Measurements from ENCODE around the gene PTPRS.

PTPRS gene

DNA sequence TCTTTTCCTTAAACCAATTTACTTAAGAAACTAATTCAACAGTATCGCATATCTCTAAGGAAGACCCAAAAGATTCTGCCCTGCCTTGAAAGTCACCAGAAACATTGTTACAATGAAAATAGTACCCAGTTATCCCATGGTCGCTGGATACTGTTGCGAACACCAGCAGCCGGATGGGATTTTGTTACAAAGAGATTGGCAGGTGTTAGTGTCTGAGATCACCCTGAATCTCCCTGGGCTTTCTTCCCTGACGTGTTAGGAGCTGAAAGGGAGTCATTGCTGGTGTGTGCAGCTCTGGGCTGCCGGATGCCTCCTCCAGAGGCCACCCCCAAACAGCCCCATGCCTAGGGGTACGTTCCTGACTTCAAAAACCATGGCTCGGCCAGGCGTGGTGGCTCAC, 38.2 kb downstream of the PTPRS start:
- TF ChIP-seq, protein P1, sequence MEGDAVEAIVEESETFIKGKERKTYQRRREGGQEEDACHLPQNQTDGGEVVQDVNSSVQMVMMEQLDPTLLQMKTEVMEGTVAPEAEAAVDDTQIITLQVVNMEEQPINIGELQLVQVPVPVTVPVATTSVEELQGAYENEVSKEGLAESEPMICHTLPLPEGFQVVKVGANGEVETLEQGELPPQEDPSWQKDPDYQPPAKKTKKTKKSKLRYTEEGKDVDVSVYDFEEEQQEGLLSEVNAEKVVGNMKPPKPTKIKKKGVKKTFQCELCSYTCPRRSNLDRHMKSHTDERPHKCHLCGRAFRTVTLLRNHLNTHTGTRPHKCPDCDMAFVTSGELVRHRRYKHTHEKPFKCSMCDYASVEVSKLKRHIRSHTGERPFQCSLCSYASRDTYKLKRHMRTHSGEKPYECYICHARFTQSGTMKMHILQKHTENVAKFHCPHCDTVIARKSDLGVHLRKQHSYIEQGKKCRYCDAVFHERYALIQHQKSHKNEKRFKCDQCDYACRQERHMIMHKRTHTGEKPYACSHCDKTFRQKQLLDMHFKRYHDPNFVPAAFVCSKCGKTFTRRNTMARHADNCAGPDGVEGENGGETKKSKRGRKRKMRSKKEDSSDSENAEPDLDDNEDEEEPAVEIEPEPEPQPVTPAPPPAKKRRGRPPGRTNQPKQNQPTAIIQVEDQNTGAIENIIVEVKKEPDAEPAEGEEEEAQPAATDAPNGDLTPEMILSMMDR (IDR thresholded peaks at IDR 0.05), result no peak

DNA sequence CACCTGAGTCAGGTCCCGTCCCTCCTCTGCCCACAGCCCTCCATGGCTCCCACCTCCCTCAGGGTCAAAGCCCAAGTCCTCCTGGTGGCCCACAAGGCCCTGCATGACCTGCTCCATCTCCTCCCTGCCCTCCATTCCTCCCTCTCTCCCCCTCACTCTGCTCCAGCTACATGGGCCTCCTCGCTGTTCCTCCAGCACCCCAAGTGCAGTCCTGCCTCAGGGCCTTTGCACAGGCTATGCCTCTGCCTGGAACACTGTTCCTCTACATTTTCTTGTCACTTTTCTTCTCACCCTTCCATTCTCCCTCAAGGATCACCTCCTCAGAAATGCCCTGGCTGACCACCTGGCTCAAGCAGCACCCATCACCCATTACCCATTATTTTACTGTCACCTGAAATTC, 41.5 kb downstream of the PTPRS start:
- TF ChIP-seq, protein P1 (IDR thresholded peaks at IDR 0.05), result no peak

DNA sequence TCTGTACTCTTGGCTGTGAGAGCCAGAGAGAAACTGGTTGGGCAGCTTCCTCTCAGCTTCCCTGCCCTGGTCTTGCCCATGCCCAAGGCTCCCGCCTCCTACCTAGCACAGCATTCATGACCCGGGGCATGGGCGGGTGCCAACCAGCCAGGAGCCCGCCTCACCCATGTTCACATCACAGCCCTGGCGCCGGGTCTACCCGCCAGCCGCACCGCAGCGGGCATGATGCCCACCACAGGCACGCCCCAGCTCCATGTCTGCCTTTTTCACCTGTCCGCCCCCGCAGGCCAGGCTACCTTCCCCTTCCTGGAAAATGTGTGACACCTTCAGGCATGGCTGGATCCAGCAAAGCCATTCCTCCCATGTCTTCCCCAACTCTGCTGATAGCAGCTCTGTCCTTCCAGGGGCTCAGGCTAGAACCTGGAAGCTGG, 42.1 kb downstream of the PTPRS start:
- TF ChIP-seq, protein P1 (IDR thresholded peaks at IDR 0.05), result no peak

DNA sequence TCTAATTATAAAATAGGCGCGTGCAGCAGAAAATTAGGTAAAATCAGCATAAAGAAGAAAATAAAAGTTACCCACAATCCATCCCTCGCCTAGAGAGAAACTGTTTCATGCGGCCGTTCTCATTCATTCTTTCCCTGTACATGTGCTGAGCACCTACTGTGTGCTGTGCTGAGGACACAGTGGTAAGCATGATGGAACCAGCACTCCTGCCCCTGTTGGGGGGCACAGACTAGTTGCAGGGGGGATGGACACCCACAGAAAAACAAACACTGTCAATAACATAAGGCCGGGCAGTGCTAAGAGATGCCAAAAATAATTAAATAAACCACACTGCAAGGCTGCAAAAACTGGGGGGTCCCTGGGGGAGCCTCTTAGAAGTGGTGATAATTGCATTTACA, 43.3 kb downstream of the PTPRS start:
- TF ChIP-seq, protein P1 (IDR thresholded peaks at IDR 0.05), result no peak

DNA sequence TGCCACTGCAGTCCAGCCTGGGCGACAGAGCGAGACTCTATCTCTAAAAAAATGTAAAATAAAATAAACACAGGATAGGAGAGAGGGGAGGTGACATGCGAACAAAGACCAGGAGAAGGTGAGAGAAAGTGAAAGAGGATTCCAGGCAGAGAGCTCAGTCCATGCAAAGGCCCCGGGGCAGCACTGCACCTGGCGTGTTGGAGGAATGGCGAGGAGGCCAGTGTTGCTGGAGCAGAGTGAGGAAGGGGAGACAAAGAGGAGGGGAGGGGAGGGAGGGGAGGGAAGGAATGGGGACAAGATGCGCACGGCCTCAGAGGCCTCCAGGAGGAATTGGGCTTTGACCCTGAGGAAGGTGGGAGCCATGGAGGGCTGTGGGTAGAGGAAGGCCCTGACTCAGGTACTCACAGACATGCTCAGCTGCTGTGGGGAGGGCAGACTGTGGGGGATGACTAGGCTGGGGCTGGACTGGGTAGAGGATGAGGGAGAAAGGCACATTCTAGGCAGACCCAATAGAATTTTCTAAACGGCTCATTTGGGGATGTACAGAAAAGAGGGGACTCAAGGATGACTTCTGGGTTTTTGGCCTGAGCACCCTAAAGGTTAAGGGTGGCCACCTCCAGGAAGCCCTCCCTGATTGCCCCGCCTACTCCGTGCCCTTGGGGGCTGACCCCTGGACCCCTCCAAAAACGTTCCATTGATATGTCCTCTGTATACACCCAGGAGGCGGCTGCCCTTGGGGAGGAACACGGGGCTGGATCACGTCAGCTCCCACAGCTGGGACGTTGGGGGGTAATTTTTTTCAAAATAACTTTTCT, 43.9 kb downstream of the PTPRS start:
- TF ChIP-seq, protein P1 (IDR thresholded peaks at IDR 0.05), result no peak

DNA sequence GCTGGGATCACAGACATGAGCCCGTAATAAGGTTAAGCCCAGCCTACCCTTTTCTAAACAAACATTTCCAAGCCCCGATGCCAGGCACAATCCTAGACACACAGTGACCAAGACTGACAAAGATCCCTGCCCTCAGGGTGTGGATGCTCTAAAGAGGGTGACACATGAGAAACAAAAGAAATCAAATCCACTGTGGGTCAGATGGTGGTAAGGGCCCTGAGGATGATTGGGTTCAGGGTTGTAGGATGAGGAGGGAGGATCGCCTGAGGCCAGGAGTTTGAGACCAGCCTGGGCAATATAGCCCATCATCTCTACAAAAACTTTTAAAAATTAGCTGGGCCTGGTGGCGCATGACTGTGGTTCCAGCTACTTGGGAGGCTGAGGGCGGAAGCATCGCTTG, 44.6 kb downstream of the PTPRS start:
- TF ChIP-seq, protein P1 (IDR thresholded peaks at IDR 0.05), result no peak

DNA sequence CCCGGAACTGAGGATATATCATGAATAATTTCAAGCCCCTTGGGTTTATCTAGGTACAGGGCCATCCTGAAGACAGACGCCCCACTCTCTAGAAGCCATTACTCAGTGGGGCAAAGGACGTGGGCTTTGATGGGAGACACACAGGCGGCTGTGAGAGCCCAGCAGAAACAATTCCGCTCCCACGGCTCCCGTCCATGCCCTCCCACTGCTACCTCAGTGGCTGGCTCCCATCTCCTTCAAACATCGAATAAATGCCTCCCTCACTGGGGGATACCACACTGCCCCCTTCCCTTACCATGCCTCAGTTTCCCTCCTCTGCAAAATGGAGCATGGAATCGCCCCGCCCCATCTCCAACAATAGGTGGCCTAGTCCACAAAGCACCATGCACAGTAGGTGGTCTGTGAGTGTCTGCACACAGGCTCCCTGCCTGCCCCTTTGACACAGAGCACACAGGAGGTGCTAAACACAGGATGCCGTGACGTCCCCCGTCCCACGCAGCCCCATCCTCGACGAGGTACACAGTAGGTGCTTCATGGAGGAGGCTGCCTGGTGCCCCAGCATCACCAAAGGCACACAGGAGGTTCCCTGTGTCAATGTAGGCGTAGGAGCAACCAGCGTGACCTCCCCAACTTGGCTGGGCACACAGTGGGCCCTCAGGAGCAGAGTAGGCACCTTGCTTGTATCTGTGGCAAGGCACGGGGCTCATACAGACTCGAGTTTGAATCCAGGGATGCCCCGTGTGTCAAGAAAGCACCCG, 46.0 kb downstream of the PTPRS start:
- TF ChIP-seq, protein P1 (IDR thresholded peaks at IDR 0.05), result no peak
